ENCODE results near the gene CDC14A.

Gene CDC14A

GRCh38 chr1:100445565-100445964 lies 93.3 kb downstream of the CDC14A start:
- H3K27ac ChIP-seq (ENCODE audit: low read depth, low read length) = no peak overlapping the region
- H3K4me2 ChIP-seq (ENCODE audit: low read length) = no peak overlapping the region
- H3K27me3 ChIP-seq (ENCODE audit: insufficient read depth, low read length) = no peaks in the 10 kb centered on the region
- H3K18ac ChIP-seq (ENCODE audit: low read length) = no peak overlapping the region
- no peaks in the 10 kb centered on the region for H3K79me2 ChIP-seq (ENCODE audit: control insufficient read depth, insufficient read depth, low read length, poor library complexity)
- no peak overlapping the region for H2BK5ac ChIP-seq (ENCODE audit: low read depth, low read length, poor library complexity)
- no peak overlapping the region for H3K23ac ChIP-seq (ENCODE audit: low read length)
- H2BK12ac ChIP-seq (ENCODE audit: low read length) = no peak overlapping the region
- no peak overlapping the region for H2AFZ ChIP-seq (ENCODE audit: insufficient read depth, low read length, poor library complexity)
- H4K91ac ChIP-seq (ENCODE audit: low read depth, low read length) = no peak overlapping the region
- H2AK5ac ChIP-seq (ENCODE audit: low read length) = no peak overlapping the region
- DNase-seq = peak; percentile 17 to 88
- no peaks in the 10 kb centered on the region for H3K79me1 ChIP-seq (ENCODE audit: low read length)
- H4K12ac ChIP-seq (ENCODE audit: low read depth, low read length) = no peak overlapping the region
- no peak overlapping the region for H3K9ac ChIP-seq (ENCODE audit: low read length)
- peaks cover 5 to 8% of the 10 kb centered on the region in 2 experiments for H3K4me1 ChIP-seq (ENCODE audit: control insufficient read depth in 1 of 2, insufficient read depth in 2 of 2, low read length in 2 of 2)
- H3K9me3 ChIP-seq (ENCODE audit: insufficient read depth, low read depth, low read length) = no peaks in the 10 kb centered on the region
- H3K14ac ChIP-seq (ENCODE audit: low read length) = no peak overlapping the region
- no peak overlapping the region for H3K4ac ChIP-seq (ENCODE audit: low read depth, low read length)
- peaks cover 0 to 6% of the 10 kb centered on the region in 2 experiments for H3K36me3 ChIP-seq (ENCODE audit: control insufficient read depth in 1 of 2, insufficient read depth in 2 of 2, low read length in 2 of 2)
- no peak overlapping the region for H3K4me3 ChIP-seq (ENCODE audit: low read depth, low read length)
- no peak overlapping the region for H2BK120ac ChIP-seq (ENCODE audit: insufficient read depth, low read length, poor library complexity)
- no peak overlapping the region for H4K8ac ChIP-seq (ENCODE audit: low read depth, low read length)

DNA sequence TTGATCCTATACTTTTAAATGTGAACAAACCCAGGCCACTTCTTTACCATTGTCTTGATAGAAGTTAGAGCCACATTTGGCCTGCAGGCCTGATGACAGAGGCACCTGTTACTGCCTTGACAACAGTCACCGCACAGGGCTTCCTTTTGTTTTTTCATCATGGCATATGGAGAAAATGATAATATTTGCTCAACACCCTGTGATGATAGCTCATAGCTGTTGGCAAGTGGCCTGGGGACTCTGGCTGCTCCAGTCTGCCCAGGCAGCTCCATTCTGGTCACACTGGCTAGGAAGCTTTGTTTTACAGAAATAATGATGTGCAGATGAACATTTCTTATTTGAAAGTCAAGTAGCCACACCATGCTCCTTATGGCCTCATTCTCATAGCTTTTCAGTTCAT lies 96.1 kb downstream of the CDC14A start:
- Histone ChIP-seq H3K4me2 (ENCODE audit: low read length) (no peak overlapping the region), H2AFZ (ENCODE audit: insufficient read depth, low read length, poor library complexity) (no peak overlapping the region), H3K4ac (ENCODE audit: low read depth, low read length) (no peak overlapping the region), H2BK120ac (ENCODE audit: insufficient read depth, low read length, poor library complexity) (no peak overlapping the region), H3K27ac (ENCODE audit: low read depth, low read length) (no peak overlapping the region), H3K36me3 (ENCODE audit: control insufficient read depth in 1 of 2, insufficient read depth in 2 of 2, low read length in 2 of 2) (peaks cover 0 to 10% of the 10 kb centered on the region in 2 experiments), H3K9ac (ENCODE audit: low read length) (no peak overlapping the region), H3K9me3 (ENCODE audit: insufficient read depth, low read depth, low read length) (no peaks in the 10 kb centered on the region), H2BK5ac (ENCODE audit: low read depth, low read length, poor library complexity) (peak overlapping the region; percentile 20), H3K4me3 (ENCODE audit: low read depth, low read length) (no peak overlapping the region), H4K12ac (ENCODE audit: low read depth, low read length) (no peak overlapping the region), H3K4me1 (ENCODE audit: control insufficient read depth in 1 of 2, insufficient read depth in 2 of 2, low read length in 2 of 2) (peaks cover 5 to 6% of the 10 kb centered on the region in 2 experiments), H3K79me2 (ENCODE audit: control insufficient read depth, insufficient read depth, low read length, poor library complexity) (no peaks in the 10 kb centered on the region), H3K23ac (ENCODE audit: low read length) (no peak overlapping the region), H2BK12ac (ENCODE audit: low read length) (no peak overlapping the region), H3K14ac (ENCODE audit: low read length) (no peak overlapping the region), H4K8ac (ENCODE audit: low read depth, low read length) (no peak overlapping the region), H2AK5ac (ENCODE audit: low read length) (no peak overlapping the region), H4K91ac (ENCODE audit: low read depth, low read length) (no peak overlapping the region), H3K18ac (ENCODE audit: low read length) (no peak overlapping the region), H3K27me3 (ENCODE audit: insufficient read depth, low read length) (no peaks in the 10 kb centered on the region), H3K79me1 (ENCODE audit: low read length) (no peaks in the 10 kb centered on the region)
- no peak for DNase-seq
- no CpG with 5 or more reads among the region's 1 CpG for WGBS (ENCODE audit: extremely low coverage, insufficient coverage, insufficient read length)

DNA sequence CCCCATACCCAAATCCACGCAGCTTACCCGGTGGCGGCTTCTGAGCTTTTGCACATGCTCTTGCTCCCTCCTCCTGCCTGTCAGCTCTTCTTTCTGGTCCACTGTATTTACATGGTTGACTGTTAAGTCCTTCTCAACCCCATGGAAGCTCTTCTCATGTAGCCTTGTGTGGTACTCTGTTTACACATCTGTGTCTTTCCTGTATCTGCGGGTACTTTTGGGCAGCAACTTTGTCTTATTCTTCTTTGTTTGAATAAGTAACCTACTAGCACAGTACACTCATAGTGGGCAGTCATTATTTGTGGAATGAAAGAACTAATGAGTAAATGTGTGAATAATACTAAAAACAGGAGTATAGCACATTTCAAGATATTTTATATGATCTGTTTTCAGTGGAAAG lies 97.2 kb downstream of the CDC14A start:
- Histone ChIP-seq H3K27me3 (ENCODE audit: insufficient read depth, low read length) (no peaks in the 10 kb centered on the region), H3K14ac (ENCODE audit: low read length) (no peak overlapping the region), H3K4me2 (ENCODE audit: low read length) (no peak overlapping the region), H2BK5ac (ENCODE audit: low read depth, low read length, poor library complexity) (no peak overlapping the region), H3K36me3 (ENCODE audit: control insufficient read depth in 1 of 2, insufficient read depth in 2 of 2, low read length in 2 of 2) (peaks cover 0 to 10% of the 10 kb centered on the region in 2 experiments), H2AFZ (ENCODE audit: insufficient read depth, low read length, poor library complexity) (no peak overlapping the region), H3K9me3 (ENCODE audit: insufficient read depth, low read depth, low read length) (no peaks in the 10 kb centered on the region), H3K79me1 (ENCODE audit: low read length) (no peaks in the 10 kb centered on the region), H3K4me3 (ENCODE audit: low read depth, low read length) (no peak overlapping the region), H2BK120ac (ENCODE audit: insufficient read depth, low read length, poor library complexity) (no peak overlapping the region), H3K4ac (ENCODE audit: low read depth, low read length) (no peak overlapping the region), H3K79me2 (ENCODE audit: control insufficient read depth, insufficient read depth, low read length, poor library complexity) (no peaks in the 10 kb centered on the region), H4K91ac (ENCODE audit: low read depth, low read length) (no peak overlapping the region), H3K9ac (ENCODE audit: low read length) (no peak overlapping the region), H2BK12ac (ENCODE audit: low read length) (no peak overlapping the region), H3K27ac (ENCODE audit: low read depth, low read length) (no peak overlapping the region), H3K18ac (ENCODE audit: low read length) (no peak overlapping the region), H3K4me1 (ENCODE audit: control insufficient read depth in 1 of 2, insufficient read depth in 2 of 2, low read length in 2 of 2) (no peaks in the 10 kb centered on the region), H2AK5ac (ENCODE audit: low read length) (no peak overlapping the region), H3K23ac (ENCODE audit: low read length) (peak overlapping the region; percentile 92), H4K8ac (ENCODE audit: low read depth, low read length) (no peak overlapping the region), H4K12ac (ENCODE audit: low read depth, low read length) (no peak overlapping the region)
- WGBS (ENCODE audit: extremely low coverage, insufficient coverage, insufficient read length) = no CpG with 5 or more reads among the region's 4 CpGs
- no peak for DNase-seq

GRCh38 chr1:100452641-100453040 lies 100.3 kb downstream of the CDC14A start:
- Histone ChIP-seq H3K14ac (ENCODE audit: low read length) (no peak overlapping the region), H3K27ac (ENCODE audit: low read depth, low read length) (no peak overlapping the region), H3K18ac (ENCODE audit: low read length) (no peak overlapping the region), H2AFZ (ENCODE audit: insufficient read depth, low read length, poor library complexity) (no peak overlapping the region), H3K4me3 (ENCODE audit: low read depth, low read length) (no peak overlapping the region), H3K4me1 (ENCODE audit: control insufficient read depth in 1 of 2, insufficient read depth in 2 of 2, low read length in 2 of 2) (no peaks in the 10 kb centered on the region), H2BK12ac (ENCODE audit: low read length) (no peak overlapping the region), H3K23ac (ENCODE audit: low read length) (no peak overlapping the region), H3K79me1 (ENCODE audit: low read length) (no peaks in the 10 kb centered on the region), H4K8ac (ENCODE audit: low read depth, low read length) (no peak overlapping the region), H2AK5ac (ENCODE audit: low read length) (no peak overlapping the region), H4K91ac (ENCODE audit: low read depth, low read length) (no peak overlapping the region), H4K12ac (ENCODE audit: low read depth, low read length) (no peak overlapping the region), H2BK120ac (ENCODE audit: insufficient read depth, low read length, poor library complexity) (no peak overlapping the region), H3K9me3 (ENCODE audit: insufficient read depth, low read depth, low read length) (no peaks in the 10 kb centered on the region), H3K36me3 (ENCODE audit: control insufficient read depth in 1 of 2, insufficient read depth in 2 of 2, low read length in 2 of 2) (peaks cover 0 to 10% of the 10 kb centered on the region in 2 experiments), H3K27me3 (ENCODE audit: insufficient read depth, low read length) (no peaks in the 10 kb centered on the region), H2BK5ac (ENCODE audit: low read depth, low read length, poor library complexity) (no peak overlapping the region), H3K9ac (ENCODE audit: low read length) (no peak overlapping the region), H3K4ac (ENCODE audit: low read depth, low read length) (no peak overlapping the region), H3K4me2 (ENCODE audit: low read length) (no peak overlapping the region), H3K79me2 (ENCODE audit: control insufficient read depth, insufficient read depth, low read length, poor library complexity) (no peaks in the 10 kb centered on the region)
- DNase-seq = peak in 1 of 2 donors; percentile 17
- WGBS (ENCODE audit: extremely low coverage, insufficient coverage, insufficient read length) = no CpG with 5 or more reads among the region's 1 CpG
